ENCODE results near the gene BMERB1.
A peak's percentile ranks its signal among the peaks of the same experiment; 100 is the strongest.

BMERB1 gene

DNA sequence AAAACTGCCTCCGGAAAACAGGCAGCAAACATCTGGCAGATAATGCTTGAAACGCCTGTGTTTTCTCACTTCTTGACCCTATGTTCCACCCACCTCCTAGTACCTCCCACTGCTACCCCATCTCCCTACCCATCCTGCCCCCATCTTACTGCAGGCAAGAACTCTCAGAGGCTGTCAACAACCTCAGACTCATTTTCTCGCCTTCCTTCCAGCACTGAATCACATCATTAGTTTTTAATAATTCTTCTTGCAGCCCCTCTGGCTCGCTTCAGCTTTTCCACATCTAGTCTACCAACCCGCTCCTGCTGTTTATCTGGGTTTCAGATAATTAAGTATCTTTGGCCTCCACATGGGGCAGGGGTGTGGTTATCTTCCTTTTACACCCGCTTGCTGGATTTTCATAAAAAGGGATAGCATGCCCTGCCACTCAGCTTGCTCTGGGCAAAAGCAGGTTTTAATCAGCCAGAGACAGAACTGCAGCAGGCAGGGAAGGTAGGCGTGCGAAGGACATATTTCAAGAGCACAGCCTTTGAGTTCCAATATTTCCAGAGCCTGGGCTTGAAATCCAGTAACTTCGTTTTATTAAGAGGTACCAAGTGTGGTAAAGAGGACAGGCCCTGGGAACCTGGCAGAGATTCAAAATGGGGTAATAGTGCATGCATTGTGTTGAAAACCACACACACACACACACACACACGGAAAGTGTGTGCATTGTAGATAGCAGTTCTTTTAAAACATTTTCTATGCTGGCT lies 87.5 kb downstream of the BMERB1 start:
- Mint-ChIP-seq H3K4me3 (no peak overlapping the region), H3K27ac (peak overlapping the region; percentile 60), H3K4me1 (ENCODE audit: low read depth) (peaks cover 10% of the 10 kb centered on the region), H3K27me3 (ENCODE audit: low read depth) (no peaks in the 10 kb centered on the region), H3K9me3 (no peaks in the 10 kb centered on the region), H3K36me3 (ENCODE audit: low read depth) (no peaks in the 10 kb centered on the region)
- no peak for DNase-seq (ENCODE audit: low spot score)

DNA sequence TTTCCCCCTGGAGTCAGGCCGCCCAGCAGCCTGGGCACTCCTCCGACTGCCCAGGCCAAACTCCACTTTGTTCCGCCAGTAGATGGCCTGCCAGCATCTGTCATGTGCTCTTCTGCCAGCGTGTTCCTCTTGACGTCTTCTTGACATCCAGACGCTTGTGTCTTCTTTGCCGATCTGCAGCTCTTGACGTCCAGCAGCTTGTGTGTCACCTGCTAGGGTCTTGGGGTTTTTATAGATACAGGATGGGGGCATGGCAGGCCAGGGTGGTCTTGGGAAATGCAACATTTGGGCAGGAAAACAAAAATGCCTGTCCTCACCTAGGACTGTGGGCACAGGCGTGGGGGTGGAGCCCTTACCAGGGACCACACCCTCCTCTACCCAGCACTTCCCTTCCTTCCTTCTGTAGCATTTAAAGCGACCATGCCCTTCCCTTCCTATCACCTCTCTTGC lies 88.7 kb downstream of the BMERB1 start:
- Mint-ChIP-seq H3K27ac (no peak overlapping the region), H3K36me3 (ENCODE audit: low read depth) (no peaks in the 10 kb centered on the region), H3K27me3 (ENCODE audit: low read depth) (no peaks in the 10 kb centered on the region), H3K4me3 (peak overlapping the region; percentile 54), H3K9me3 (no peaks in the 10 kb centered on the region), H3K4me1 (ENCODE audit: low read depth) (peaks cover 10% of the 10 kb centered on the region)
- DNase-seq (ENCODE audit: low spot score): no peak

GRCh38 chr16:15523939-15524338 lies 89.6 kb downstream of the BMERB1 start:
- no peak overlapping the region for H3K27ac Mint-ChIP-seq
- H3K36me3 Mint-ChIP-seq (ENCODE audit: low read depth): no peaks in the 10 kb centered on the region
- H3K4me3 Mint-ChIP-seq: no peak overlapping the region
- H3K27me3 Mint-ChIP-seq (ENCODE audit: low read depth): no peaks in the 10 kb centered on the region
- H3K9me3 Mint-ChIP-seq: no peaks in the 10 kb centered on the region
- H3K4me1 Mint-ChIP-seq (ENCODE audit: low read depth): peaks cover 10% of the 10 kb centered on the region
- DNase-seq (ENCODE audit: low spot score): no peak

- H3K9me3 Mint-ChIP-seq: no peaks in the 10 kb centered on the region
- H3K27me3 Mint-ChIP-seq (ENCODE audit: low read depth): no peaks in the 10 kb centered on the region
- H3K4me3 Mint-ChIP-seq: no peak overlapping the region
- H3K27ac Mint-ChIP-seq: no peak overlapping the region
- H3K36me3 Mint-ChIP-seq (ENCODE audit: low read depth): no peaks in the 10 kb centered on the region
- peaks cover 10% of the 10 kb centered on the region for H3K4me1 Mint-ChIP-seq (ENCODE audit: low read depth)
- DNase-seq (ENCODE audit: low spot score): no peak
Measured at GRCh38 chr16:15524966-15525365, 90.6 kb downstream of the BMERB1 start.

GRCh38 chr16:15526097-15526496 lies 91.7 kb downstream of the BMERB1 start:
- Mint-ChIP-seq H3K27ac (no peak overlapping the region), H3K4me1 (ENCODE audit: low read depth) (peaks cover 7% of the 10 kb centered on the region), H3K9me3 (peaks cover under 1% of the 10 kb centered on the region), H3K27me3 (ENCODE audit: low read depth) (no peaks in the 10 kb centered on the region), H3K4me3 (no peak overlapping the region), H3K36me3 (ENCODE audit: low read depth) (no peaks in the 10 kb centered on the region)
- DNase-seq (ENCODE audit: low spot score): no peak

DNA sequence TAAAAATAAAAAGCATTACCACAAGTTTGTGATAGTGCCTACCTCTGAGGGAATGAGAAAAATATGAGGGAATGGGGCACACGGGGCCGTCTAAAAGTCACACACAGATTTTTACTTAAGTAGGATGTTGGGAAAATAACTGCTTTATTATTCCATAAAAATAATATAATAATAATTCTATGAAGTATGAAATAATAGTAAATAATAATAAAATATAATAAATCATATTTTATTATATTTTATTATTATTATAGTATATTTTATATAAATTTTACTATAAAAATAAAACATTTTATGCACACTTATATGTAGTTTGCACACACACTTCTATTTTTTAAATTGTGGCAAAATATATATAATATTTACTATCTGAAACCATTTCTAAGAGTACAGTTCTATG lies 92.3 kb downstream of the BMERB1 start:
- Mint-ChIP-seq H3K4me1 (ENCODE audit: low read depth) (peaks cover 7% of the 10 kb centered on the region), H3K27ac (no peak overlapping the region), H3K9me3 (peaks cover 4% of the 10 kb centered on the region), H3K36me3 (ENCODE audit: low read depth) (no peaks in the 10 kb centered on the region), H3K4me3 (no peak overlapping the region), H3K27me3 (ENCODE audit: low read depth) (no peaks in the 10 kb centered on the region)
- DNase-seq (ENCODE audit: low spot score): no peak

DNA sequence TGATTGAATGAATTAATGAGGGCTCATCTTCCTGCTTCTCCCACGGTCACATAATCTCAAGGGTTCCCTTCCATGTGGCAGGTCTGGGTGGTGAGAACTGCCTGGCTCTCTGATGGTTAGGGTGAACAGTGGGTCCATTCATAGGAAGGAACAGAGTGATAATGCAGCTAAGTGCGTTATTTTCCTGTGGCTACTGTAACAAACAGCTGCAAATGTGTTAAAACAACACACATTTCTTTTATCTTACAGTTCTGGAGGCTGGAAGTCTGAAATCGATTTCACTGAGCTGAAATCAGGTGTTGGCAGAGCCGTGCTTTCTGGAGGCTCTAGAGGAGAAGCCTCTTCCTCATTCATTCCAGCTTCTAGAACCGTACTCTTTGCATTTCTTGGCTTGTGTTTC lies 95.3 kb downstream of the BMERB1 start:
- Mint-ChIP-seq H3K36me3 (ENCODE audit: low read depth) (no peaks in the 10 kb centered on the region), H3K4me3 (no peak overlapping the region), H3K9me3 (peaks cover 4% of the 10 kb centered on the region), H3K27ac (no peak overlapping the region), H3K4me1 (ENCODE audit: low read depth) (no peaks in the 10 kb centered on the region), H3K27me3 (ENCODE audit: low read depth) (no peaks in the 10 kb centered on the region)
- DNase-seq (ENCODE audit: low spot score): no peak

DNA sequence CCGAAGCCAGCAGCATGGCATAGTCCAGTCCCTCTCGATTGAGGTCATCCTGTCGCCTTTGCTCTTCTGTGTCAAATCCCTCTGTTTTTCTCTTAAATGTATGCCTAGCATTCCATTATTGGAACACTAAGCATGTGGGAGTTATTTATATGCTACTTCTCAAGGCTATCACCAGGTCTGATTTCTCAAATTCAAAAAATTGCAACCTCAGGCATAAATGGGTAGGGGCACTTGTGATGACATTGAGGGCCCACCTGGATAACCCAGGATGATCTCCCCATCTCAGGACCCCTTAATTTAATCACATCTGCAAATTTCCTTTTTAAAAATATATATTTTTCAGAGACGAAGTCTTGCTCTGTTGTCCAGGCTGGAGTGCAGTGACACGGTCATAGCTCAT lies 95.7 kb downstream of the BMERB1 start:
- Mint-ChIP-seq H3K4me3 (no peak overlapping the region), H3K36me3 (ENCODE audit: low read depth) (no peaks in the 10 kb centered on the region), H3K4me1 (ENCODE audit: low read depth) (no peaks in the 10 kb centered on the region), H3K9me3 (peaks cover 4% of the 10 kb centered on the region), H3K27ac (no peak overlapping the region), H3K27me3 (ENCODE audit: low read depth) (no peaks in the 10 kb centered on the region)
- no peak for DNase-seq (ENCODE audit: low spot score)

- DNase-seq (ENCODE audit: low spot score): no peak
- Mint-ChIP-seq H3K36me3 (ENCODE audit: low read depth) (no peaks in the 10 kb centered on the region), H3K4me3 (no peak overlapping the region), H3K4me1 (ENCODE audit: low read depth) (no peaks in the 10 kb centered on the region), H3K27me3 (ENCODE audit: low read depth) (no peaks in the 10 kb centered on the region), H3K9me3 (peaks cover 4% of the 10 kb centered on the region), H3K27ac (no peak overlapping the region)
Measured at GRCh38 chr16:15532825-15533224, 98.4 kb downstream of the BMERB1 start.

DNA sequence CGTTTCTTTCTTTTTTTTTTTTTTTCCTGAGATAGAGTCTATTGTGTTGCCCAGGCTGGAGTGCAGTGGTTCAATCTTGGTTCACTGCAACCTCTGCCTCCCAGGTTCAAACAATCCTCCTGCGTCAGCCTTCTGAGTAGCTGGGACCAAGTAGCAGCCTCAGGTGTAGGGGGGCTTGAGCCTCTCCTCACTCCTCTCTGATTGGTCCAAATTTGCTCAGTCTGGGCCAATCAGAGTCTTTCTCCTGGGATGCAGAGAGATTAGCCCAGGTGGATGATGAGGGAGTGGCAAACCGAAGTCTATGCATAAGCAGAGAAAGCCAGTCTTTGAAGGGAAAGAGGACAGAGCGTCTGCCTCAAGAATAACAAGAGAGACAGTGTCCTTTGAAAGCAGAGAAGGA lies 99.0 kb downstream of the BMERB1 start:
- H3K27ac Mint-ChIP-seq: no peak overlapping the region
- peaks cover 4% of the 10 kb centered on the region for H3K9me3 Mint-ChIP-seq
- H3K27me3 Mint-ChIP-seq (ENCODE audit: low read depth): no peaks in the 10 kb centered on the region
- DNase-seq (ENCODE audit: low spot score): no peak
- no peaks in the 10 kb centered on the region for H3K4me1 Mint-ChIP-seq (ENCODE audit: low read depth)
- no peaks in the 10 kb centered on the region for H3K36me3 Mint-ChIP-seq (ENCODE audit: low read depth)
- H3K4me3 Mint-ChIP-seq: no peak overlapping the region

DNA sequence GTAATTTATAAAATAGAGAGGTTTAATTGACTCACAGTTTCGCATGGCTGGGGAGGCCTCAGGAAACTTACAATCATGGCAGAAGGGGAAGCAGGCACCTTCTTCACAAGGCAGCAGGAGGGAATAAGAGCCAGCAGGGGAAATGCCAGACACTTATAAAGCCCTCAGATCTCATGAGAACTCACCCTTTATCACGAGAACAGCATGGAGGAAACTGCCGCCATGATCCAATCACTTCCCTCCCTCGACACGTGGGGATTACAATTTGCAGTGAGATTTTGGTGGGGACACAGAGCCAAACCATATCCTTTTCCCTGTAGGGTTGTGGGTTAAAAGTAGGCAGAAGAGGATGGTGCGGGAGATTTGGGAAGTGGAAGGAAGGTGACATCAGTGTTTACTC lies 101.4 kb downstream of the BMERB1 start:
- H3K27me3 Mint-ChIP-seq (ENCODE audit: low read depth): no peaks in the 10 kb centered on the region
- H3K4me1 Mint-ChIP-seq (ENCODE audit: low read depth): no peaks in the 10 kb centered on the region
- no peak overlapping the region for H3K4me3 Mint-ChIP-seq
- DNase-seq (ENCODE audit: low spot score): no peak
- H3K27ac Mint-ChIP-seq: no peak overlapping the region
- H3K9me3 Mint-ChIP-seq: peaks cover 4% of the 10 kb centered on the region
- no peaks in the 10 kb centered on the region for H3K36me3 Mint-ChIP-seq (ENCODE audit: low read depth)

GRCh38 chr16:15536843-15537242 lies 102.5 kb downstream of the BMERB1 start:
- no peaks in the 10 kb centered on the region for H3K4me1 Mint-ChIP-seq (ENCODE audit: low read depth)

GRCh38 chr16:15538507-15538906 lies 104.1 kb downstream of the BMERB1 start:
- DNase-seq (ENCODE audit: low spot score): no peak
- Mint-ChIP-seq H3K36me3 (ENCODE audit: low read depth) (no peaks in the 10 kb centered on the region), H3K27ac (no peak overlapping the region), H3K4me1 (ENCODE audit: low read depth) (no peaks in the 10 kb centered on the region), H3K27me3 (ENCODE audit: low read depth) (no peaks in the 10 kb centered on the region), H3K4me3 (no peak overlapping the region), H3K9me3 (no peaks in the 10 kb centered on the region)

More at GRCh38 chr16:15536843-15537242, 102.5 kb downstream of the BMERB1 start:
- Mint-ChIP-seq H3K4me3 (no peak overlapping the region), H3K9me3 (no peaks in the 10 kb centered on the region), H3K27ac (no peak overlapping the region), H3K27me3 (ENCODE audit: low read depth) (no peaks in the 10 kb centered on the region), H3K36me3 (ENCODE audit: low read depth) (no peaks in the 10 kb centered on the region)
- DNase-seq (ENCODE audit: low spot score): no peak

- Mint-ChIP-seq H3K27ac (no peak overlapping the region), H3K27me3 (ENCODE audit: low read depth) (no peaks in the 10 kb centered on the region), H3K36me3 (ENCODE audit: low read depth) (no peaks in the 10 kb centered on the region), H3K4me3 (no peak overlapping the region), H3K9me3 (no peaks in the 10 kb centered on the region), H3K4me1 (ENCODE audit: low read depth) (no peaks in the 10 kb centered on the region)
- DNase-seq (ENCODE audit: low spot score): no peak
Measured at GRCh38 chr16:15539197-15539596, 104.8 kb downstream of the BMERB1 start.

DNA sequence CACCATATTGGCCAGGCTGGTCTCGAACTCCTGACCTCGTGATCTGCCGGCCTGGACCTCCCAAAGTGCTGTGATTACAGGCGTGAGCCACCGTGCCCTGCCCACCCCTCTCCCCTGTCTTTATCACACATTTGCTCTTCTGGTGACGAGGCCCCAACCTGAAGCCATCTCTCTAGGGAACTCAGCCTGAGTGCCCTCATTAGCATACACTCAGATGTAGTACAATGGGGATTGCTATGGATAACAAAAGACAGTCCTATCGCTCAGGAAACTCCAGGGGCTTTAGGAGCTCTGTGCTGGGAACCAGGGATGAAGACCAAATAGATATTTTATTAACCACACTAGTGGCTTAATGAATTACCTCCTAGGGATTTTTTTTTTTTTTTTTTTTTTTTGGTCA lies 107.9 kb downstream of the BMERB1 start:
- H3K9me3 Mint-ChIP-seq: no peaks in the 10 kb centered on the region
- no peaks in the 10 kb centered on the region for H3K27me3 Mint-ChIP-seq (ENCODE audit: low read depth)
- H3K27ac Mint-ChIP-seq: no peak overlapping the region
- H3K36me3 Mint-ChIP-seq (ENCODE audit: low read depth): no peaks in the 10 kb centered on the region
- H3K4me3 Mint-ChIP-seq: no peak overlapping the region
- DNase-seq (ENCODE audit: low spot score): no peak
- H3K4me1 Mint-ChIP-seq (ENCODE audit: low read depth): peaks cover 2% of the 10 kb centered on the region

Data from T-helper 2 cell treated with Interferon-gamma antibody and Interleukin-4, amounts not matched to agents 5 μg/mL and 100 μg/mL, for 36 hours (primary cell).